GM12873 (cell line): ENCODE data around the gene SCN5A.

Experiments
- CTCF ChIP-seq: IDR thresholded peaks from 2 replicates; pipeline ENCODE4 v1.5.1; 2012; ENCODE audit warnings: low read depth, mild to moderate bottlenecking, moderate library complexity, low read length, control low read depth; ENCODE audit not compliant: insufficient read depth; ENCODE audit errors: missing control alignments

The SCN5A gene

DNA sequence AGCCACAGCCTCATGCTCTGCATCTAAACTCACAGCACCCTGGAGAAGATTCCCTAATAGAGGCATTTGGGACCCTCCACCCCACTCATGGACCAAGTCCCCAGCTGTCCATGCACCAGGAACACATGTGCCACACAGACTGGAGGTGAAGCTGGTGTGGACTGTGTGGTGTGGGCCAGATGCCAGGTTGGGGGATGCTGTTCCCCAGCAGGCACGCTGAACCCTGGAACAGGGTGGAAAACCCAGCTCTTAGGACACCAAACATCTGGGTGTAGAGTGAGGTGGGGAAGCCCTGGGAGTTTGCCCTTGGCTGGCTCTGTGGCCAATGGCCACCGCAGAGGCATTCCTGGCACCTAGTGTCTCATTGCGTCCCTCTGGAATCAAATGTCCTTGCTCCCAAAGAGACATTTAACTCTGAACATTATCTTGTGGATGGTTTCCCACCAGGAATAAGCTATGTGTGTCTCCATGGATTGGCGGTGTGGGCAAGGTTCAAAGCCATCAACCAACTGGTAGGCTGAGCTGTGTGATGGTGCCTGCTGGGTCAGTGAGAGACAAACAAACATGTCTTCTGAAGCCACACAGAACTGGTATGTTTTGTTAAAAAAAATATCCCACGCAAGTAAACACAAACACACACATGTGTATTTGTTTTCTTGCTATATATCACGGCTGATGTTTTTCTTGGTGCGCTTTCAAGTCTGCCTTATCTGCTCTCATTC is 88.3 kb downstream of the SCN5A start:
- no peak for TF ChIP-seq CTCF

- TF ChIP-seq CTCF, result peak; percentile 55
Measured at GRCh38 chr3:38560284-38560683, 89.2 kb downstream of the SCN5A start.

- TF ChIP-seq CTCF, result no peak
Measured at GRCh38 chr3:38558864-38559263, 90.6 kb downstream of the SCN5A start.

- TF ChIP-seq CTCF, result no peak
Measured at GRCh38 chr3:38556640-38557358, 92.7 kb downstream of the SCN5A start.

- no peak for TF ChIP-seq CTCF
Measured at GRCh38 chr3:38555926-38556325, 93.6 kb downstream of the SCN5A start.

DNA sequence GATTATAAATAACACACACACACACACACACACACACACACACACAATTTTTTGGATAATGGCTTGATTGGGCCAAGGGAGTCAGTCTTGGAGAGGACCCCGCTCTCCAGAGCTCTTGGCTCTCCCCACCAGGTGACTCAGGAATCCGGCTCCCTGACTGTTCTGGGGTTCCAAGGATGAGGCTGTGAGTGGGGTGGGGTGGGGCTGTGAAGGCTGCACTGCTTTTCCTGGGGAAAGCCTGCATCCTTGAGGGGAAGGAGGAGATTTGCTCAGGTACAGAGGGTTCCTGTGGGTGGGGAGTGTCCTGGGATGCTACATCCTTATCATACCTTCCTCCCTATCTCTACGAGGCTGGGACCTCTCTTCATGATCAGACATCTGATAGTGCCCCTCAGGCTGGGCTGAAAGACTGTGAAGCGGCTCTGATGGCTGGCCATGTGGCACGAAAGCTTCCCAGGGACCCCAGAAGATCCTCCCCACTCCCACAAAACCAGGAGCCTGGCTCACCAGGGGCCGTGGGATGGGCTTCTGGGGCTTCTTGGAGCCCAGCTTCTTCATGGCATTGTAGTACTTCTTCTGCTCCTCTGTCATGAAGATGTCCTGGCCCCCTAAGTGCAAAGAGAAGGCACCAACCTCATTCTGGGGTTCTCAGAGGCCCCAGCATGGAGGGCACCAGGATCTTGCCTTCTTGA is 94.2 kb downstream of the SCN5A start:
- TF ChIP-seq CTCF, result no peak
